Mesenchymal stem cell (in vitro differentiated cells and primary cell): Measurements from ENCODE around the gene PGF.
A peak's percentile ranks its signal among the peaks of the same experiment; 100 is the strongest.

Experiments
- DNase-seq: peaks from one replicate; pipeline ENCODE4 v3.0.0-alpha.2; 2013
- H2AFZ ChIP-seq: one replicate; pipeline ENCODE4 v1.6.1; 2013; ENCODE audit warnings: low read depth, mild to moderate bottlenecking, control low read depth, inconsistent platforms, low read length, moderate library complexity
- H2AK5ac ChIP-seq: 2 replicates; pipeline ENCODE4 v1.6.1; 2013; ENCODE audit warnings: low read length, moderate library complexity, mild to moderate bottlenecking, inconsistent platforms; ENCODE audit not compliant: severe bottlenecking
- H2BK120ac ChIP-seq: one replicate; pipeline ENCODE4 v1.6.1; 2013; ENCODE audit warnings: low read depth, mild to moderate bottlenecking, inconsistent platforms, low read length, moderate library complexity
- H2BK12ac ChIP-seq, 2 experiments: one replicate each; pipeline ENCODE4 v1.6.1; 2013; ENCODE audit warnings: inconsistent platforms in 2 of 2, low read length in 2 of 2, mild to moderate bottlenecking in 2 of 2, moderate library complexity in 2 of 2, control low read depth in 1 of 2
- H2BK15ac ChIP-seq: one replicate; pipeline ENCODE4 v1.6.1; 2013; ENCODE audit warnings: mild to moderate bottlenecking, low read depth, inconsistent platforms; ENCODE audit not compliant: poor library complexity, severe bottlenecking
- H2BK5ac ChIP-seq: 2 replicates; pipeline ENCODE4 v1.6.1; 2013; ENCODE audit warnings: low read depth, mild to moderate bottlenecking, low read length, control low read depth, inconsistent platforms; ENCODE audit not compliant: poor library complexity, severe bottlenecking
- H3K14ac ChIP-seq, 2 experiments: one replicate each; pipeline ENCODE4 v1.6.1; 2013; ENCODE audit warnings: inconsistent platforms in 2 of 2, low read length in 2 of 2, control low read depth in 1 of 2, mild to moderate bottlenecking in 1 of 2, moderate library complexity in 1 of 2
- H3K18ac ChIP-seq, 2 experiments: one replicate each; pipeline ENCODE4 v1.6.1; 2013; ENCODE audit warnings: inconsistent platforms in 2 of 2, low read length in 2 of 2, control low read depth in 1 of 2, low read depth in 1 of 2, mild to moderate bottlenecking in 1 of 2
- H3K23ac ChIP-seq, 2 experiments: one replicate each; pipeline ENCODE4 v1.6.1; 2013; ENCODE audit warnings: inconsistent platforms in 2 of 2, low read length in 2 of 2, mild to moderate bottlenecking in 2 of 2, moderate library complexity in 2 of 2, control low read depth in 1 of 2
- H3K27ac ChIP-seq: 2 replicates; pipeline ENCODE4 v1.5.1; 2013; ENCODE audit warnings: mild to moderate bottlenecking, moderate library complexity, low read length, control low read depth, inconsistent platforms; ENCODE audit not compliant: poor library complexity, severe bottlenecking
- H3K27me3 ChIP-seq, 2 experiments: 2 replicates each; pipeline versions ENCODE4 v1.6.1 to v1.7.0; 2013; ENCODE audit warnings: low read length in 2 of 2, mild to moderate bottlenecking in 2 of 2, moderate library complexity in 2 of 2, control low read depth in 1 of 2, inconsistent platforms in 1 of 2; ENCODE audit not compliant: control insufficient read depth in 1 of 2, insufficient read depth in 1 of 2
- H3K36me3 ChIP-seq, 2 experiments: 2 replicates each; pipeline versions ENCODE4 v1.6.1 to v1.7.0; 2013; ENCODE audit warnings: low read length in 2 of 2, control low read depth in 1 of 2, inconsistent platforms in 1 of 2, low read depth in 1 of 2, mild to moderate bottlenecking in 1 of 2; ENCODE audit not compliant: insufficient read depth in 2 of 2, control insufficient read depth in 1 of 2
- H3K4ac ChIP-seq, 2 experiments: one replicate each; pipeline ENCODE4 v1.6.1; 2013; ENCODE audit warnings: inconsistent platforms in 2 of 2, low read length in 2 of 2, mild to moderate bottlenecking in 2 of 2, moderate library complexity in 2 of 2, control low read depth in 1 of 2, low read depth in 1 of 2
- H3K4me1 ChIP-seq: 2 replicates; pipeline ENCODE4 v1.6.1; 2013; ENCODE audit warnings: low read depth, low read length, control low read depth; ENCODE audit not compliant: control insufficient read depth, insufficient read depth
- H3K4me2 ChIP-seq: 2 replicates; pipeline ENCODE4 v1.6.1; 2013; ENCODE audit warnings: low read length, mild to moderate bottlenecking, inconsistent platforms; ENCODE audit not compliant: poor library complexity, severe bottlenecking
- H3K4me3 ChIP-seq, 2 experiments: 2 replicates each; pipeline versions ENCODE4 v1.5.1 to v1.7.0; 2013; ENCODE audit warnings: low read length in 2 of 2, mild to moderate bottlenecking in 2 of 2, control low read depth in 1 of 2, low read depth in 1 of 2; ENCODE audit not compliant: insufficient read depth in 1 of 2
- H3K79me1 ChIP-seq: replicated peaks from 2 replicates; pipeline ENCODE4 v1.6.1; 2013; ENCODE audit warnings: mild to moderate bottlenecking, control low read depth, low read length, inconsistent platforms; ENCODE audit not compliant: poor library complexity, severe bottlenecking
- H3K9ac ChIP-seq: 2 replicates; pipeline ENCODE4 v1.7.0; 2013; ENCODE audit warnings: mild to moderate bottlenecking, low read length, moderate library complexity
- H3K9me3 ChIP-seq: 2 replicates; pipeline ENCODE4 v1.7.0; 2013; ENCODE audit warnings: mild to moderate bottlenecking, low read length; ENCODE audit not compliant: control insufficient read depth
- H4K8ac ChIP-seq: one replicate; pipeline ENCODE4 v1.6.1; 2013; ENCODE audit warnings: inconsistent platforms, mild to moderate bottlenecking, low read length, moderate library complexity
- H4K91ac ChIP-seq: one replicate; pipeline ENCODE4 v1.6.1; 2013; ENCODE audit warnings: mild to moderate bottlenecking, low read length, inconsistent platforms
- WGBS: methylation state at CpG from one replicate; pipeline ENCODE4 v1.1.7; 2013; ENCODE audit warnings: mixed read lengths; 5-methylcytosine and 5-hydroxymethylcytosine counted together

Gene PGF

GRCh38 chr14:74988993-74989392, 33.6 kb upstream of the PGF start:
- no peak overlapping the region for H2BK120ac ChIP-seq
- no peak overlapping the region for H2BK12ac ChIP-seq
- H3K36me3 ChIP-seq = no peaks in the 10 kb centered on the region
- no peak overlapping the region for H3K27ac ChIP-seq
- H4K91ac ChIP-seq = no peak overlapping the region
- H2AK5ac ChIP-seq = no peak overlapping the region
- no peak for DNase-seq
- no CpG with 5 or more reads among the region's 1 CpG for WGBS
- no peak overlapping the region for H3K4me3 ChIP-seq
- peaks cover 10% of the 10 kb centered on the region for H3K4me1 ChIP-seq
- H3K27me3 ChIP-seq = no peaks in the 10 kb centered on the region
- H2BK5ac ChIP-seq = no peak overlapping the region
- no peak overlapping the region for H3K14ac ChIP-seq
- H2AFZ ChIP-seq = no peak overlapping the region
- H3K9ac ChIP-seq = no peak overlapping the region
- no peaks in the 10 kb centered on the region for H3K79me1 ChIP-seq
- H3K4ac ChIP-seq = no peak overlapping the region
- no peak overlapping the region for H3K23ac ChIP-seq
- no peak overlapping the region for H3K18ac ChIP-seq
- H3K4me2 ChIP-seq = no peak overlapping the region
- no peaks in the 10 kb centered on the region for H3K9me3 ChIP-seq
- H2BK15ac ChIP-seq = no peak overlapping the region
- H4K8ac ChIP-seq = no peak overlapping the region

DNA sequence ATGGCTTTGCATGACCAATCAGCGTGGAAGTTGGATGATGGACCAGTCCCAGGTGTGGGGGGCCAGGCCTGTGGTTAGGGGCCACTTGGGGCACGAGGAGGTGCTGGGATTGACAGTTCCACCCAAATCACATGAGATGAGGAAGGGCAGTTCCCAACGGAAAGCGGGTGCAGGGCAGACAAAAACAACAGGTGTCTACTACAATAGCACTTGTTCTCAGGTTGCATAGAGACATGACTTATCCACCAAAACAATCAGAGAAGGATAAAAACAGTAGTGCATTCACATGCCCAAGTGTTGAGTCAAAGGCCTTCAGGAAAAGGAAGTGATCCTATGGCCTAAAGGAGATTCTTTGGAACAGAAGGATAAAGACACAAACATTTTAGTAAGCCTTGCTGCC, 32.7 kb upstream of the PGF start:
- no peak overlapping the region for H4K91ac ChIP-seq
- no peak overlapping the region for H3K4ac ChIP-seq
- no peak overlapping the region for H3K14ac ChIP-seq
- no peak overlapping the region for H2BK15ac ChIP-seq
- H3K4me2 ChIP-seq = no peak overlapping the region
- no peaks in the 10 kb centered on the region for H3K27me3 ChIP-seq
- no peak overlapping the region for H3K27ac ChIP-seq
- H2BK5ac ChIP-seq = no peak overlapping the region
- no peak overlapping the region for H3K4me3 ChIP-seq
- no peak overlapping the region for H2AK5ac ChIP-seq
- H3K18ac ChIP-seq = no peak overlapping the region
- peaks cover 10% of the 10 kb centered on the region for H3K4me1 ChIP-seq
- H2BK120ac ChIP-seq = no peak overlapping the region
- no peaks in the 10 kb centered on the region for H3K79me1 ChIP-seq
- no peak overlapping the region for H2AFZ ChIP-seq
- H3K9me3 ChIP-seq = no peaks in the 10 kb centered on the region
- no peak overlapping the region for H2BK12ac ChIP-seq
- H3K9ac ChIP-seq = no peak overlapping the region
- WGBS = 82% methylated on average over 3 of the region's 4 CpGs
- no peak overlapping the region for H3K23ac ChIP-seq
- no peak overlapping the region for H4K8ac ChIP-seq
- no peaks in the 10 kb centered on the region for H3K36me3 ChIP-seq
- DNase-seq = peak; percentile 22

DNA sequence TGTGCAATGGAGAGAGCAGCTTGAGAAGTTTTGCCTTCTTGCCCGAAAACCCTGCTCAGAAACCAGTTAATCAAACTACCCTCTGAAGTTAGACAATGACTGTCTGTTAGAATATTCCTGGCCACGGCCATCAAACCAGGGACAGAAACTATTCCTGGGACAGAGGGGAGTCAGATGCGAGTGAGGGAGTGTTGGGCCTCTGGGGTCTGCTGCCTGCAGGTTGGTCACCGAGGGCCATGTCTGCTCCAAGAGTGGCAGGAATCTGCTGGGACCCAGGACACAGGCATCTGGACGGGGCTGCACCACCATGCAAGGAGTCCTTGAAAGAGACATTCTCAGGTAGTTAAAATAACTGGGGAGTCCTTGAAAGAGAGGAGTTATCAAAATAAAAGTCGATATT, 30.4 kb upstream of the PGF start:
- H3K18ac ChIP-seq = no peak overlapping the region
- DNase-seq = no peak
- peaks cover 24% of the 10 kb centered on the region for H3K4me1 ChIP-seq
- H4K91ac ChIP-seq = no peak overlapping the region
- H2BK120ac ChIP-seq = no peak overlapping the region
- no peak overlapping the region for H3K4ac ChIP-seq
- no peaks in the 10 kb centered on the region for H3K36me3 ChIP-seq
- H2BK5ac ChIP-seq = no peak overlapping the region
- H2BK15ac ChIP-seq = no peak overlapping the region
- no peak overlapping the region for H2AFZ ChIP-seq
- H3K9me3 ChIP-seq = no peaks in the 10 kb centered on the region
- H3K4me3 ChIP-seq = no peak overlapping the region
- peak overlapping the region in 1 of 2 experiments; percentile 10 for H2BK12ac ChIP-seq
- no peak overlapping the region for H3K27ac ChIP-seq
- H3K9ac ChIP-seq = no peak overlapping the region
- no peak overlapping the region for H4K8ac ChIP-seq
- H3K23ac ChIP-seq = no peak overlapping the region
- H3K27me3 ChIP-seq = no peaks in the 10 kb centered on the region
- H3K79me1 ChIP-seq = no peaks in the 10 kb centered on the region
- no peak overlapping the region for H3K14ac ChIP-seq
- WGBS = 94% methylated on average over 6 of the region's 6 CpGs
- no peak overlapping the region for H2AK5ac ChIP-seq
- H3K4me2 ChIP-seq = no peak overlapping the region

DNA sequence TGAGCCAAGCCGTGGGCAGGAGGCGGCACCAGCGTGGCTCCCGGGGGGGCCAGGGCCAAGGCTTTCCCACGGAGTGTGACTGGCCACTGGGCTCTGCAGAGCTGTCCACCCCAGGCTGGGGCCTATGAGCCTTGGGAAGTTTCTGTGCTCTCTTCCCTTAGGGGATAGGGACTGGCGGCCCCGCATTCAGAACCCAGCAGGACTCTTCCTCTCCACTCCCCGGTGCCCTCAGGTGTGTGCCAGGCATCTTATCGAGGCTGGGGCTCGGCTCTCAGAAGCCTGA, 29.6 kb upstream of the PGF start:
- no peak overlapping the region for H2BK120ac ChIP-seq
- no peak overlapping the region for H2BK12ac ChIP-seq
- H4K91ac ChIP-seq = no peak overlapping the region
- H3K14ac ChIP-seq = no peak overlapping the region
- no peak overlapping the region for H3K23ac ChIP-seq
- no peaks in the 10 kb centered on the region for H3K27me3 ChIP-seq
- no peak overlapping the region for H3K9ac ChIP-seq
- no peak for DNase-seq
- H3K4me1 ChIP-seq = peaks cover 32% of the 10 kb centered on the region
- H3K9me3 ChIP-seq = no peaks in the 10 kb centered on the region
- no peak overlapping the region for H3K4ac ChIP-seq
- no peak overlapping the region for H3K27ac ChIP-seq
- no peak overlapping the region for H2BK5ac ChIP-seq
- no peak overlapping the region for H2AK5ac ChIP-seq
- H3K18ac ChIP-seq = no peak overlapping the region
- H3K36me3 ChIP-seq = no peaks in the 10 kb centered on the region
- H3K79me1 ChIP-seq = no peaks in the 10 kb centered on the region
- no peak overlapping the region for H2AFZ ChIP-seq
- no peak overlapping the region for H2BK15ac ChIP-seq
- WGBS = 81% methylated on average over 10 of the region's 10 CpGs
- H4K8ac ChIP-seq = no peak overlapping the region
- H3K4me3 ChIP-seq = no peak overlapping the region
- no peak overlapping the region for H3K4me2 ChIP-seq
